ENCODE data around the gene GSS.

The GSS gene

DNA sequence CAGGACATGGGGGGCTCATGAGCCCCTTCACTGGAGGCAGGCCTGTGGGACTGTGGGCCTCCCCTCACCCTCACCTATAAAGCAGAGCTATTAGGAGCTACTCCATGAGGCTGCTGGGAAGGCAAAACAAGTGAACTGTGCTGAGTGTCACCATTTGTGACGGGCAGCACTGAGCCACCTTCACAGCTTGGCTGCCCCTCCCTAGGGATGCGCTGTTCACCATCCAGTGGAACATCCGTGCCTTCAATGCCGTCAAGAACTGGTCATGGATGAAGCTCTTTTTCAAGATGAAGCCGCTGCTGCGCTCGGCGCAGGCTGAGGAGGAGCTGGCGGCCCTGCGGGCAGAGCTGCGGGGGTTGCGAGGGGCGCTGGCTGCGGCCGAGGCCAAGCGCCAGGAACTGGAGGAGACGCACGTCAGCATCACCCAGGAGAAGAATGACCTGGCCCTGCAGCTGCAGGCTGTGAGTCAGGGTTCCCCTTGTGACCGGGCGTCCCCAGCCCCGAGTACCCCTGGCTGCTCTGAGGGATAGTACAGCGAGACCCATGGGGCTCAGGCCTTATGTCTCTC lies 38.4 kb upstream of the GSS start:
- no peak for DNase-seq (ENCODE audit: low read depth in 3 of 3)

DNA sequence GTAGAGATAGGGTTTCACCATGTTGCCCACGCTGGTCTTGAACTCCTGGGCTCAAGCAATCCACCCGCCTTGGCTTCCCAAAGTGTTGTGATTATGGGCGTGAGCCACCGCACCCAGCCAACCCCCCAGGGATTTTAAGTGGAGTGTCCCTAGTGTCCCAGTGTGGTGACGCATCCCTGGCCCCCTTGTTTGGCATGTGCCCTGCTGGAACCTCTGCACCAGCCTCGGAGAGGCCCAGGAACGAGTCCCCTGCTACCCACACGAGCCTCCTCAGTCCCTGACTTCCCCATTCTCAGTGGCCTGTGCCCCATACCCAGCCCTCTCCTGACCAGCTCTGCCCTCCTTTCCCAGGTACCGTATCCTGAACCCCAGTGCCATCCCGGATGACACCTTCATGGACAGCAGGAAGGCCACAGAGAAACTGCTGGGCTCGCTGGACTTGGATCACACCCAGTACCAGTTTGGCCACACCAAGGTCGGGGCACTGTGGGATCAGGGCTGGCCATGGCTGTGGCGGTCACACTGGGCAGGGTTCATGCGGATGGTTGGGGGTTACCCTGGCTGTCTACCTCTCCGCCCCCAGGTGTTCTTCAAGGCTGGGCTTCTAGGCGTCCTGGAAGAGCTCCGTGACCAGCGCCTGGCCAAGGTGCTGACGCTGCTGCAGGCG lies 37.3 kb upstream of the GSS start:
- no peak for DNase-seq (ENCODE audit: low read depth in 3 of 3)

DNA sequence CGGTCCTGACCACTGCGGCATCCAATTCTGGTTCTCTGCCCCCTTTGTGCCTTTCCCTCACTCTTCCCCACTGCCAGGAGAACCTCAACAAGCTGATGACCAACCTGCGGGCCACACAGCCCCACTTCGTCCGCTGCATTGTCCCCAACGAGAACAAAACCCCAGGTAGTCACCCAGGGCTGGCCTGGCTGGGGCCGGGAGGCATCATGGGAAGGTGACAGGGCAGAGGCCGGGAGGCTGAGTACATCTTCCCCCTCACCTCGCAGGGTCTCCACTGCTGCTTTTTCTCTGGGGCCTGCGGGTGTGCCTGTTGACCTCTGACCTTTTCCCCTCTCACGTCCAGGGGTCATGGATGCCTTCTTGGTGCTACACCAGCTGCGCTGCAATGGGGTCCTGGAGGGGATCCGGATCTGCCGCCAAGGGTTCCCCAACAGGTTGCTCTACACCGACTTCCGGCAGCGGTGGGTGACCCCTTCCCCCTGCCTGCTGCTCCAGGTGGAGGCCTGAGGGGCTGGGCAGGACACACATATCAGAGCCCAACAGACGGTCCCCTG lies 35.1 kb upstream of the GSS start:
- DNase-seq (ENCODE audit: low read depth in 3 of 3): no peak

DNA sequence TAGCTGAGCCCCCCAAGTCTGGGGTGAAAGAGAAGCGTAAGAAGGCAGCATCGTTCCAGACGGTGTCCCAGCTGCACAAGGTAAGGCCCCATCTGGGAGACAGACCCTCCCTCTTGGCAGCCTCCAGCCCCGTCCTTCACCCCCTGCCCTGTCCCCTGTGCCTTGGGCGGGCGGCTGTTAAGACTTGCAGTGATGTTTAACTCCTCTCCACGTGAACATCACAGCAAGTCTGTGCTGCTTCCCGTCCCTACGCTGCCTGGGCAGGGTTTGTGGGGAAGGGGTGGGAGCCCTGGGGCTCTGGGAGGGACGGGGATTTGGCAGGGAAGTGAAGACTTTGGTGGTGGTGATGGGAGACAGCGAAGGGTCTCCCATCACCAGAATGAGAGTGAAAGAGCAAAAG lies 34.6 kb upstream of the GSS start:
- no peak for DNase-seq (ENCODE audit: low read depth in 3 of 3)

DNA sequence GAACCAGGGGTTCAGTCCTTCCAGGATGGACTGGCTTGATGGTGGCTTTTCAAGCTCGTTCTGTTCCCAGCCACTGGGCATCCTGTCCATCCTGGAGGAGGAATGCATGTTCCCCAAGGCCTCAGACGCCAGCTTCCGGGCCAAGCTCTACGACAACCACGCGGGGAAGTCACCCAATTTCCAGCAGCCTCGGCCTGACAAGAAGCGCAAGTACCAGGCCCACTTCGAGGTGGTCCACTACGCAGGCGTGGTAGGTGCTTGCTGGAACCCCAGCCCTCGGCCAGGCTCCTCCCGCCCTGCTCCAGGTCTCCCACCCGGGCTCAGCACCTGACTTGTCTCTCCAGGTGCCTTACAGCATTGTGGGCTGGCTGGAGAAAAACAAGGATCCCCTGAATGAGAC lies 34.1 kb upstream of the GSS start:
- no peak for DNase-seq (ENCODE audit: low read depth in 3 of 3)

DNA sequence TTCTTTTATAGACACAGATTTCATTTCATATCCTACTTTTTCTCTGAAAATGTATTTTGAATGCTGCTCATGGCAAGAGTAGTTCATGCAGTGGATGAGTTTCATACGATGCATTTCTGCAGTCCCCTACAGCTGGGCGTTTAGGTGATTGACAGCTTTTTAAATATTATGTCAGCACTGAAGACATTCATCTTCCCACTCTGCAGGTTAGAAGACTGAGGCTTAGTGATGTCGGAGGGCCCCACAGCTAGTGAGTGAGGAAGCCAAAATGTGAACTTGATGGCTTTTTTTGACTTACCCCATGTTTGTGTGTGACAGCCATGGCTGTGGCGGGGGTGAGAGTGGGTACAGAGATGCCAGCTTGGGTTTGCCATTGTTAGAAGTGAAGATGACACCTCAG lies 33.5 kb upstream of the GSS start:
- no peak for DNase-seq (ENCODE audit: low read depth in 3 of 3)

DNA sequence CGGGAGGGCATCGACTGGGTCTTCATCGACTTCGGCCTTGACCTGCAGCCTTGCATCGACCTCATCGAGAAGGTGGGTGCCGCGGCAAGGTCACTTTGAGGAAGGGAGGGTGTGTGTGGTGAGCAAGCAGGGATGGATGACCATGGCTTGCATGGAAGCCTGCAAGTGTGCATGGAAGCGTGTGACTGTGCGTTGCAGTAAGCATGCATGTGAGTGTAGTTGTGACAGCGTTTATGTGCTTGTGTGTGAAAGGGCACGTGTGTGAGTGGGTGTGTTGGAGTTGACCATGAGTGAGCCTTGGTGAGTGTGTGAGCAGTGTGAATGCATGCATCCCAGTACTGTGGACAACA lies 32.6 kb upstream of the GSS start:
- no peak for DNase-seq (ENCODE audit: low read depth in 3 of 3)

DNA sequence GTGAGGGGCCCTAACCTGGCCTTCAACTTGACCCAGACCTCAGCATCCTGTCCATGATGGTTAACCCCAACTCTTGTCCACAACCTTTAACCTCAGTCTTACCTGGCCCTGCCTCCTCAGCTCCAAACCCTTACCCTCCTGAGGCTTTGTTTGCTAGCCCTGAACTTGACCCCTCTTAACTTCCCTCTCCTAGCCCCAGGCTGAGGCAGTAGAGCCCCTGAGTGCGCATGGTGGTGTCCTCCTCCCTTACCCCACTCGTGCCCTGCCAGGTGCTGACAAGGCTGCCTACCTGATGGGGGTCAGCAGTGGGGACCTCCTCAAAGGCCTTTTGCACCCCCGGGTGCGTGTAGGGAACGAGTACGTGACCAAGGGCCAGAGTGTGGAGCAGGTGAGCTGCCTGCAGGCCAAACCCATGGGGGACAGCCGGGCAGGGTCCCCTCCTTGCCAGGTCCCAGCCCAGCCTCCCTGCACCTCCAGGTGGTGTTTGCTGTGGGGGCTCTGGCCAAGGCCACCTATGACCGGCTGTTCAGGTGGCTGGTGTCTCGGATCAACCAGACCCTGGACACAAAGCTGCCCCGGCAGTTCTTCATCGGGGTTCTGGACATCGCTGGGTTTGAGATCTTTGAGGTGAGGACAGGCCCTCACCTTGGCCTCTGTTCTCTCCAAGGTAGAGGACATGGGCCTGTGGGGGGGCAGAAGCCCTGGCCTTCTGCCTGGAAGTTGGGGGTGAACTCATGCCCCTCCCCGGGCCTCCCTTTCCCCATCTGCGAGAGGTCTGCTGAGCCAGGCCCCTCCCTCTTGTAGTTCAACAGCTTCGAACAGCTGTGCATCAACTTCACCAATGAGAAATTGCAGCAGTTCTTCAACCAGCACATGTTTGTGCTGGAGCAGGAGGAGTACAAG lies 31.9 kb upstream of the GSS start:
- no peak for DNase-seq (ENCODE audit: low read depth in 3 of 3)

DNA sequence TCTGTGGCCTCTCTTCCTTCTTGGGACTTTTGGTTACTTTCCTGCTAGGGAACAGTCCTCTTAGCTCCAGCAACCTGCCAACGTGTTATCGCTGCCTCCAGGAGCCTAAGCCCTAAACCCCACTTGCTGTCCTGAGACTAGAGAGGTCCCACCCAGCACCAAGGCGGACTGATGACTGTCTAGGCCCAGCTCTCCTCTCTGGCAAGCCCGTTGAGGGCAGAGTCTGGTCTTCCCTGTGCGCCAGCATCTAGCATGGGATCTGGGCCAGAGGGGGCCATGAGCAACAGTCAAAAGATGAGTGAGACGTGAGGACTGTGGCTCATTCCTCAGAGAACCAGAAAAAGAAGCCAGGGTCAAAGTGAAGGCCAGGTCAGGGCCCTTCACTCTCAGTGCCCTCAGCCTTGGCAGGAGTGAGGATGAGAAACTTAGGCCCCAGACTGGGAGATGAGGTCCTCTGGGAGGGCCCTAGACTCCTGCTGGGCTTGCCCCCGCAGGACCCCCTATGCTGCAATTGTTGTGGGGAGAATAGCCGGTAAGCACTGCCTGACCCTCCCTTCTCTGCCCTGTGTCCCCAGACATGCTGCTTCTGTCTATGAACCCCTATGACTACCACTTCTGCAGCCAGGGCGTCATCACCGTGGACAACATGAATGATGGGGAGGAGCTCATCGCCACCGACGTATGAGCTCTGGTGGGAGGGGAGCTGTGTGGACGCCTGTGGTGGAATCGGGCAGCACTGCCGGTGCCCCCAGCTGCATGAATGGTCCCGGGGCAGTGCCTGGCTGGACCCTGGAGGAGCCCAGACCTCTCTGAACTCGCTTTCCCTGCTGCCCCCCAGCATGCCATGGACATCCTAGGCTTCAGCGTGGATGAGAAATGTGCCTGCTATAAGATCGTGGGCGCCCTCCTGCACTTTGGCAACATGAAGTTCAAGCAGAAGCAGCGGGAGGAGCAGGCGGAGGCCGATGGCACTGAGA lies 31.0 kb upstream of the GSS start:
- DNase-seq (ENCODE audit: low read depth in 3 of 3): no peak

DNA sequence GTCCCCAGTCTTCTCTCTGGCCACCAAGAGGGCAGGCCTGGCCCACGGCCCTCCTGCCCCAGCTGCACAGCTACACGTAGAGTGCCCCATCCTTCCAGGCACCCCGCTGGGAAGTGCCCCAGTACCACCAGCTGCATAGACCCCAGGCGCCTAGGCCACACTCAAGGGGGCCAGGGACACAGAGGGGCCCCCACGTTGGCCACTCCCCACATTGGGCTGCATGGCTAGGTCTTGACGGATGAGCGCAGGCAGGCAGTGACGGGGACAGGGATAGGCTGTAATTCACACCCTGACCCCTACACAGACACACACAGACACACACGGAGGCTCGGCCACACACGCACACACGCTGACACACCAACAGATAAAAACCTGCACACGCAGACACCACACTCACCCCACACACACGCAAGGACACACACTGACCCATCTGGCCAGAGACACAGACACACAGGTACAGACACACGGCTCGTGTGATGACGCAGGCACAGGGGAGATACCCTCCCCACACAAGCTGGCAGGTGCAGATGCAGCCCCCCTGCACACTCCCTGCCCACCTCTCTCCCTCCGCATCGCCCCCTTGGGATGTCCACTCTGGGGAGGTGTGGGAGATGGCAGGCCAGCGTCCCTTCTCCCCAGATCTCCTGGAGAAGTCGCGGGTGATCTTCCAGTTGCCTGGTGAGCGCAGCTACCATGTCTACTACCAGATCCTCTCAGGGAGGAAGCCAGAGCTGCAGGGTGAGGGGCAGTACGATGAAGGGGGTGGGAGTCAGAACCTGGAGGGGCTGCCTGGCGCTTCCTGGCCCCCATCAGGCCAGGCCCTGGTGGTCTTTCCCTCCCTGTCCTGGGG lies 30.1 kb upstream of the GSS start:
- no peak for DNase-seq (ENCODE audit: low read depth in 3 of 3)

DNA sequence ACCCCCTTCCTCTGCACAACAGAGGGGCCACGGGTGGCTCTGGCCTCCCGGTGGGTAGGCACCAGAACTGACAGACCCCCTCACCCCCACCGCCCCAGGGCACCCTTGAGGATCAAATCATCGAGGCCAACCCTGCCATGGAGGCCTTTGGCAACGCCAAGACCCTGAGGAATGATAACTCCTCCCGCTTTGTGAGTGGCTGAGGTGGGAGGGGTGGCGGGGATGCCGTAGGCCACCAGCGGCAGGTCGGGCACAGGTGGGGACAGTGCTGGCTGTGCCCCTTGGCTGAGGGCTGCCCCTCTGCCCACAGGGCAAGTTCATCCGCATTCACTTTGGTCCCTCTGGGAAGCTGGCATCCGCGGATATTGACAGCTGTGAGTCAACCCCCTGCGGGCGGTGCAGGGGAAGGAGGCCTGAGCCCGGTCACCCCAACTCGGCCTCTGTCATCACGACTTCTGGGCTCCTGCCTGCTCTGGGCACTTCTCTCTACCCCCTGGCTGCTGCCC lies 29.2 kb upstream of the GSS start:
- DNase-seq (ENCODE audit: low read depth in 3 of 3): no peak

DNA sequence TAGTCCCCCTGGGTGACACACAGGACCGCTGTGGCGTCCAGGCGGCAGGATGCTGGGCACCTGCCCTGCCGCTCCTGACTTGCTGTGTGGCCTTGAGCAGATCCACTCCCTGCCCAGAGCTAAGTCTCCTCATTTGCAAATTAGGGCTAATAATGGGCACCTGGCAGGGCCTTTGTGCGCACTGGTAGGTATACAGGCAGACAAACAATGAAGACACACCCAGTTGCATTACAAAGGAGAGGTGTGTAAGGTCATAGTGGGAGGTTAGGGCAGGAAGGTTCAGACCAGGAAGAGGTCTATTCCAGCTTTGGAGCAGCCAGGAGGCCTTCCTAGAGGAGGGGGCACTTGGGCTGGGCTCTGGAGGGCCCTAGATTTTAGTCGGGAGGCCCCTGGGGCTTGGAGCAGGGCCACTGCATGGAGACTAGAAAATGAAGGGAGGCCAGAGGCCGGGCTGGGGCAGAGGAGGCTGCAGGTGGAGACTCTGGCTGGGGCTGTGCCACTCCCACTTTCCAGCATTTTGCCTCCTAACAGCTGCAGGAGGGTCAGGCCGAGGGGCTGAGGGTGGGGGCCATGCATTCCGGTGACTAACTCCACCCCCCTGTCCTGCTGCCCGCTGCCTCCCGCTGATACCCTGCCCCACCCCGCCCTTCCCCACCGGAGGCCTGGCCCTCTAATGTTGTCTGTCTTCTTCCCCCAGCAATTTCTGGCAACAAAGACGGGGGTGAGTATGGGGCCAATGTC lies 28.6 kb upstream of the GSS start:
- DNase-seq (ENCODE audit: low read depth in 3 of 3): no peak

DNA sequence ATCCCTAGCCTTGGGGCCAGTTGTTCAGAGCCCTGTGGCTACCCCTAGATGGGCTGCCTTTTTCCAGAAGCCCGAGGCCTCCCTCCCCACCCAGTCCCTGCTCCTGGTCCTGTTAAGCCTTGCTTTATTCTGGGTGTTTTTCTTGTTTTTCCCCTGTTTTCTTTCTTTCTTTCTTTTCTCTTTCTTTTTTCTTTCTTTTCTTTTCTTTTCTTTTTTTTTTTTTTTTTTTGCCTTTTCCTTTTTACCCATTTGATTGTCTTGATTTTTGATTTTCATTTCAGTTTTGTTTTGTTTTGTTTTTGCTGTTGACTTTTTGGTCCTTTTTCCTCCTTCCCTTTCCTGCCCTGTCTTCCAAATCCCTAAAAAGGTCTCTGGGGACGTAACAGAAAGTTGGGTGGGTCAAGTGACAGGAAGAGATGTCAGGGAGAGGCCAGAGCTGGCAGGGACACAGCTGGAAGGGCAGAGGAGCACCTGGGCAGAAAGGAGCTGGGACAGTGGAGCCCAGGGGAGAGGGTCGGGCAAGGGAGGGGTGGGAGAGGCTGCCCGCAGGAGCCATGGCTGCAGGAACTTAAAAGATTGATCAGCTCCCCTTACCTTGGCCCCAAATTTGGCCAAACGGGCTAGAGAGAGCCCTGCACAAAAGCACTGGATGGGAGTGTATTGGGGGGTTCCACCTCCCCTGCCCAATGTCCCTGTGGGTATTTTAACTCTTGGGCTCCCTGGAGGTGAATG lies 27.6 kb upstream of the GSS start:
- no peak for DNase-seq (ENCODE audit: low read depth in 3 of 3)

DNA sequence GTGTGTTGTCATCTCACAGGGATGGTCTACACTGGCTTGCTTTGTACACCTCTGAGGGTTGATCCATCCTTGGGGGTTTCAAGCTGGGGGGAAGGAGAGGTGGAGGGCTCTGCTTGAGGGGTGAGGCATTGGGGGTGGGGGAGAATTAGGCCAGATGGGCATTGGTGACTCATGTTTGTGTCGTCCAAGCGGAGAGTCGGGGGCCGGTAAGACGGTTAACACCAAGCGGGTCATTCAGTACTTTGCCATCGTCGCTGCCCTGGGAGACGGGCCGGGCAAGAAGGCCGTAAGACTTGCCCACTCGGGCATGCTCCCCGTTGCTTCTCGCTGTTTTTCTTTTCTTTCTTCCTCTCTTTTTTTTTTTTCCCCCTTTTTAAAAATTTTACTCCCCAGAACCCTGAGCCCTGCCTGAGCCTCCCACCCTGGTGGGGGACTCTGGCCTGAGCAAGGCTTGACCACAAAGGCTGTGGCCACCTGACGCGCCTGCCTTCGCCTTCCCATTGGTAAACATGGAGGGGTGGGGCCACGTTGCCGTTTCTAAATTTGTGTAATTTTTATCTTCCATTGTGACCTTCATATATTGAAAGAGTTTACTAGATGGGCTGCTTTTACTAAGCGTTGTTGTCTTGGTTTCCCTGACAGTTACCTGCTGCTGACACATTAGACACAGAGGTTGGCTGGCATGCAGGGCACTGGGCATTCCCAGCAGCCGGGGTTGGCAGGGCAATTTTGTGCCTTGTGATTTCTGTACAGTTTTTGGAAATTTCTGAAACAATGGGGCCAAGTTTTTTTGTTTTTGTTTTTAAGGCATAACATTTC lies 26.9 kb upstream of the GSS start:
- DNase-seq (ENCODE audit: low read depth in 3 of 3): no peak

DNA sequence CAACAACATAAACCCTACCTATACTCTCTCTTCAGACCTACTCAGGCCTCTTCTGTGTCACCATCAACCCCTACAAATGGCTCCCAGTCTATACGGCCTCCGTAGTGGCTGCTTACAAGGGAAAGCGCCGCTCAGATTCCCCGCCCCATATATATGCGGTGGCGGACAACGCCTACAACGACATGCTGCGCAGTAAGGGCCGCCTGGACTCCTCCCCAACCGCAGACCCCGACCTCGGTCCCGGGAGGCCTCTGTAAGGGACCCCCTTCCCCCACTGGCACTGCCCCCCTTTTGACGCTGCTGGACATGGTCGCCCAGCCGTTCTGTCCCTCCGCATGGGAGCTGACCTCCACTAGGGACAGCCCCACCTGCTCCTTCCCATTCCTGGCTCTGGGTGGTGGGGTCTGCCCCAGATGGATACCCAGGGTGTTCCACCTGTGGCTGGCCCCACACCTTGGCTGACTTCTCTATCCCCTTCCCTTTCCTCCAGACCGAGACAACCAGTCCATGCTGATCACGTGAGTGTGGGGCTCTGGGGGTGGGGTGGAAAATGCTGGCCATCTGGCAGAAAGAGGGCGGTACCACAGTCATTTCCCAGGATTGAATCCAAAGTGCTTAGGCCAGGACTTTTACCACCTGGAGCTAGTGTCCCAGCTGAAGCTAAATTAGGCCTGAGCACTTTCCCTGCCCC lies 25.1 kb upstream of the GSS start:
- no peak for DNase-seq (ENCODE audit: low read depth in 3 of 3)

DNA sequence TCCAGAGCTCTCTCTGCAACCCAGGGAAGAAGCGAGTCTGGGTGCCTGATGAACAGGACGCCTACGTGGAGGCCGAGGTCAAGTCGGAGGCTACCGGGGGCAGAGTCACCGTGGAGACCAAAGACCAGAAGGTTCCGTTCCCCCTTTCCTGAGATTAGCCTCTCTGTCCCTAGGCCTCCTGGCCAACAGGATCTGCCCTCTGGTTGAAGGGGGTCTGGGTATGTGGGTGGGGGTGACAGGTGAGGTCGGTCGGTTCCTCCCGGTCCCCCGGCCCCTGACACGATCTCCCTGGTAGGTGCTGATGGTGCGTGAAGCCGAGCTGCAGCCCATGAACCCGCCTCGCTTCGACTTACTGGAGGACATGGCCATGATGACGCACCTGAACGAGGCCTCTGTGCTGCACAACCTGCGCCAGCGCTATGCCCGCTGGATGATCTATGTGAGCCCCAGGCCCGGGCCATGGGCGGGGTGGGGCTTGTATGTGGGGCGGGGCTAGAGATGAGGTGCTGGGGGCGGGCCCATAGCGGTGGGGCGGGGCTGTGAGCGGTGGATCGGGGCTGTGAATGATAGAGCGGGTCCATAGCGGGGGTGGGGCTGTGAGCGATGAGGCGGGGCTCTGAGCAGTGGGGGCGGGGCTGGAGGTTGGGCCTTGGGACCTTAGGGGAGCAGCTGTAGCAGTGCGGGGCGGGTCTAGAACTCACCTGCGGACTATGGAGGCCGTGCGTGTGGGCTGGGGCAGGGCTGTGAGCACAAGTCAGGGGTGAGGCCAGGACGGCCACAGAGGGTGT lies 24.0 kb upstream of the GSS start:
- no peak for DNase-seq (ENCODE audit: low read depth in 3 of 3)

Data from stimulated activated CD4-positive, alpha-beta T cell treated with anti-CD3 and anti-CD28 coated beads, TNF-alpha, amount 100 ng/mL, for 48 hours (primary cell).